SK-MEL-5 (cell line): Measurements from ENCODE around the gene FASN. TPM values are rescaled to one million over a fixed set of nuclear protein-coding genes. Genes with fewer than 3 reads are reported as not detected.
A peak's percentile ranks its signal among the peaks of the same experiment; 100 is the strongest.

ENCODE experiments used
- DNase-seq: peaks from one replicate; pipeline ENCODE4 v3.0.0-alpha.2; 2016; ENCODE audit warnings: low read depth, low spot score
- in situ Hi-C: cut with HindIII; loops from 2 replicates; pipeline ENCODE4 v1.10.0; 2016; ENCODE audit warnings: low sequenced_read_pairs, high pct_unique_total_duplicates, low pct_unique_long_range_greater_than_20kb
- total RNA-seq: library from RNA; depleted of rRNA; stranded (reverse); fragments of >200 nt; shearing (Covaris generic); gene quantifications from 2 replicates; pipeline ENCODE4 v1.2.3, GENCODE V29; 2014

Gene FASN
- total RNA-seq, 1 experiment from 2014 or later, result 147 TPM

- DNase-seq, result no peak
- in situ Hi-C loops, result no loop called here
These were observed 27.4 kb downstream of the FASN start for GRCh38 chr17:82070611-82071010.

GRCh38 chr17:82065638-82066303 is 32.3 kb downstream of the FASN start, which contains the start of gene DUS1L:
DUS1L (minus strand) TSS chr17:82065804; CDS start chr17:82065059, 745 bp downstream.
- DNase-seq, result peak; percentile 61
- in situ Hi-C loops, result no loop called here

- in situ Hi-C loops, result no loop called here
- DNase-seq, result no peak
These were observed 32.8 kb downstream of the FASN start for GRCh38 chr17:82065193-82065637.

GRCh38 chr17:82064433-82065192 is 33.4 kb downstream of the FASN start:
- DNase-seq, result no peak
- in situ Hi-C loops, result no loop called here

- DNase-seq, result no peak
- in situ Hi-C loops, result no loop called here
These were observed 34.3 kb downstream of the FASN start for GRCh38 chr17:82063424-82064415.

- DNase-seq, result no peak
- in situ Hi-C loops, result no loop called here
These were observed 35.1 kb downstream of the FASN start for GRCh38 chr17:82062984-82063368.

GRCh38 chr17:82062076-82062983 is 35.7 kb downstream of the FASN start:
- in situ Hi-C loops, result no loop called here

GRCh38 chr17:82061047-82061925 is 36.8 kb downstream of the FASN start:
- no peak for DNase-seq

More at GRCh38 chr17:82062076-82062983, 35.7 kb downstream of the FASN start:
- DNase-seq, result no peak

GRCh38 chr17:82060614-82061013 is 37.4 kb downstream of the FASN start:
- no peak for DNase-seq
- in situ Hi-C loops, result no loop called here

More at GRCh38 chr17:82061047-82061925, 36.8 kb downstream of the FASN start:
- in situ Hi-C loops, result no loop called here

- DNase-seq, result no peak
- in situ Hi-C loops, result no loop called here
These were observed 38.0 kb downstream of the FASN start for GRCh38 chr17:82060001-82060380.

- in situ Hi-C loops, result loop anchor here (10.0 kb wide), 1 partner anchor 145 kb away; no protein-coding TSS in a partner anchor
- no peak for DNase-seq
These were observed 38.6 kb downstream of the FASN start for GRCh38 chr17:82059272-82060000.

- no peak for DNase-seq
- in situ Hi-C loops, result loop anchor here (10.0 kb wide), 1 partner anchor 146 kb away; no protein-coding TSS in a partner anchor
These were observed 39.2 kb downstream of the FASN start for GRCh38 chr17:82058855-82059249.

GRCh38 chr17:82058230-82058854 is 39.7 kb downstream of the FASN start:
- in situ Hi-C loops, result loop anchor here (10.0 kb wide), 1 partner anchor 146 kb away; no protein-coding TSS in a partner anchor
- no peak for DNase-seq

GRCh38 chr17:82056729-82057621 is 41.1 kb downstream of the FASN start:
- in situ Hi-C loops, result loop anchor here (10.0 kb wide), 1 partner anchor 148 kb away; no protein-coding TSS in a partner anchor
- DNase-seq, result no peak
